CD4-positive, alpha-beta T cell (primary cell): ENCODE data around the gene REEP1. TPM values are rescaled to one million over a fixed set of nuclear protein-coding genes. Genes with fewer than 3 reads are reported as not detected.
A peak's percentile ranks its signal among the peaks of the same experiment; 100 is the strongest.

Experiments
- ATAC-seq: fragments of 200-7000 bp; cut with Tn5 transposase; one replicate; pipeline ENCODE4 v1.10.0; 2022; ENCODE audit warnings: mild to moderate bottlenecking; ENCODE audit not compliant: poor library complexity
- CTCF ChIA-PET: fragments of 350-600 bp; sonication (Branson Sonifier 250); formaldehyde crosslinking; loops from one replicate; lab custom pipeline; 2021; ENCODE audit warnings: antibody characterized with exemption, inconsistent platforms; lab: Charles Lee
- POLR2A ChIA-PET: fragments of 350-600 bp; sonication (Branson Sonifier 250); formaldehyde crosslinking; loops from one replicate; lab custom pipeline; 2021; ENCODE audit warnings: antibody characterized with exemption, inconsistent platforms; lab: Charles Lee
- DNase-seq, 14 experiments: peaks; one replicate each; pipeline ENCODE4 v3.0.0-alpha.2; 2013 to 2020; ENCODE audit warnings: mixed read lengths in 2 of 14
- H3K27ac ChIP-seq, 2 donors: one replicate each; pipeline versions ENCODE4 v1.5.1 to v1.7.0; 2013; ENCODE audit warnings: low read length in 2 of 2, low read depth in 1 of 2, mild to moderate bottlenecking in 1 of 2
- H3K27me3 ChIP-seq, 2 experiments: 1 replicate in 1 of 2; 2 replicates in 1 of 2; pipeline versions ENCODE4 v1.6.1 to v1.7.0; 2013; ENCODE audit warnings: low read length in 2 of 2, control low read depth in 1 of 2, mild to moderate bottlenecking in 1 of 2, moderate library complexity in 1 of 2; ENCODE audit not compliant: insufficient read depth in 2 of 2, control insufficient read depth in 1 of 2
- H3K36me3 ChIP-seq: one replicate; pipeline ENCODE4 v1.6.1; 2013; ENCODE audit warnings: low read length, control low read depth; ENCODE audit not compliant: insufficient read depth
- H3K4me1 ChIP-seq: one replicate; pipeline ENCODE4 v1.6.1; 2013; ENCODE audit warnings: low read length, control low read depth; ENCODE audit not compliant: insufficient read depth
- H3K4me3 ChIP-seq: one replicate; pipeline ENCODE4 v1.5.1; 2013; ENCODE audit warnings: mild to moderate bottlenecking, low read length, moderate library complexity
- H3K9me3 ChIP-seq, 2 experiments: 1 replicate in 1 of 2; 2 replicates in 1 of 2; pipeline versions ENCODE4 v1.6.1 to v1.7.0; 2013; ENCODE audit warnings: low read length in 2 of 2, mild to moderate bottlenecking in 2 of 2, control low read depth in 1 of 2, moderate library complexity in 1 of 2; ENCODE audit not compliant: control insufficient read depth in 1 of 2, insufficient read depth in 1 of 2
- H3K27ac Mint-ChIP-seq: one replicate; pipeline ENCODE4 v1.8.0; 2020; ENCODE audit warnings: mixed read lengths
- H3K27me3 Mint-ChIP-seq: one replicate; pipeline ENCODE4 v1.8.0; 2021; ENCODE audit warnings: mixed read lengths
- H3K36me3 Mint-ChIP-seq: one replicate; pipeline ENCODE4 v1.8.0; 2021; ENCODE audit warnings: low read depth, mixed read lengths
- H3K4me1 Mint-ChIP-seq: one replicate; pipeline ENCODE4 v1.8.0; 2021; ENCODE audit warnings: low read depth, mixed read lengths
- H3K4me3 Mint-ChIP-seq: one replicate; pipeline ENCODE4 v1.8.0; 2020; ENCODE audit warnings: mild to moderate bottlenecking, mixed read lengths
- H3K9me3 Mint-ChIP-seq: one replicate; pipeline ENCODE4 v1.8.0; 2020; ENCODE audit warnings: mixed read lengths
- intact Hi-C, 2 experiments: fragments of 100-400 bp; cut with DNase I in 1 of 2; cut with micrococcal nuclease in 1 of 2; formaldehyde crosslinking; loops; one replicate each; pipeline versions ENCODE4 v1.15.1 to v1.9.0; 2023 to 2025; cut with DNase I, micrococcal nuclease
- total RNA-seq, 174 experiments: library from RNA in 2 of 174; stranded (reverse) in 2 of 174; gene quantifications; one replicate each; pipeline ENCODE4 v1.2.3 and lab custom pipeline; 2021 to 2026
- TF ChIP-seq, protein P1 (sequence below): fragments of 200-600 bp; IDR thresholded peaks from one replicate; pipeline ENCODE4 v1.8.0; 2022; ENCODE audit warnings: antibody characterized with exemption, mild to moderate bottlenecking

The REEP1 gene
- total RNA-seq, 2 experiments from 2014 or later: not detected

DNA sequence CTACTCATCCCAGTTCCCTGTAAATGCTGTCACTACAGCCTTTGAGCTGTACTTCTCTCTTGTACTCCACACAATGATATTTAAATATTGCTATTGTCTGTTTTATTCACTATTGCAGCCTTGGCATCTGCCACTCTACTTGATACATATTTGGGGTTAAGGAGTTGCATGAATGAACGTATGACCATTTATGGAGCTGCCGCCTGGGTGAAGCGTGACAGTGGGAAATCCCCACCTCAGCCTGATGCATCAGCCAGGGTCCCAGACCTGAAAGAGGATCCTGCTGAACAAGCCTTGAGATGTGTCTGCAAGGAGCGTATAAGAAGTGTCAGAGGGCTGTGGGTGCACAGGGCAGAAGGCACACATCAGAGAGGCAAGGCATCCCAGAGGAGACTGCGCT is 99.1 kb downstream of the REEP1 start:
- DNase-seq (peak in 8 of 14 experiments; percentile 5 to 70 (median 28)), ATAC-seq (peak; percentile 97)
- H3K36me3 Mint-ChIP-seq: no peaks in the 10 kb centered on the region
- intact Hi-C loops: no loop called here
- no peaks in the 10 kb centered on the region for H3K27me3 ChIP-seq
- peaks cover 12% of the 10 kb centered on the region for H3K4me1 Mint-ChIP-seq
- no peak overlapping the region for H3K27ac ChIP-seq
- TF ChIP-seq, protein P1, sequence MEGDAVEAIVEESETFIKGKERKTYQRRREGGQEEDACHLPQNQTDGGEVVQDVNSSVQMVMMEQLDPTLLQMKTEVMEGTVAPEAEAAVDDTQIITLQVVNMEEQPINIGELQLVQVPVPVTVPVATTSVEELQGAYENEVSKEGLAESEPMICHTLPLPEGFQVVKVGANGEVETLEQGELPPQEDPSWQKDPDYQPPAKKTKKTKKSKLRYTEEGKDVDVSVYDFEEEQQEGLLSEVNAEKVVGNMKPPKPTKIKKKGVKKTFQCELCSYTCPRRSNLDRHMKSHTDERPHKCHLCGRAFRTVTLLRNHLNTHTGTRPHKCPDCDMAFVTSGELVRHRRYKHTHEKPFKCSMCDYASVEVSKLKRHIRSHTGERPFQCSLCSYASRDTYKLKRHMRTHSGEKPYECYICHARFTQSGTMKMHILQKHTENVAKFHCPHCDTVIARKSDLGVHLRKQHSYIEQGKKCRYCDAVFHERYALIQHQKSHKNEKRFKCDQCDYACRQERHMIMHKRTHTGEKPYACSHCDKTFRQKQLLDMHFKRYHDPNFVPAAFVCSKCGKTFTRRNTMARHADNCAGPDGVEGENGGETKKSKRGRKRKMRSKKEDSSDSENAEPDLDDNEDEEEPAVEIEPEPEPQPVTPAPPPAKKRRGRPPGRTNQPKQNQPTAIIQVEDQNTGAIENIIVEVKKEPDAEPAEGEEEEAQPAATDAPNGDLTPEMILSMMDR: no peak
- no peaks in the 10 kb centered on the region for H3K36me3 ChIP-seq
- H3K27ac Mint-ChIP-seq: no peak overlapping the region
- no peaks in the 10 kb centered on the region for H3K9me3 Mint-ChIP-seq
- ChIA-PET CTCF (no interaction called here), POLR2A (interaction anchor here (1.2 kb wide), 1 partner anchor 203 kb away, joined by 3 read pairs; the partner anchor contains the start of gene KDM3A)
- peaks cover 7% of the 10 kb centered on the region for H3K4me1 ChIP-seq
- H3K27me3 Mint-ChIP-seq: no peaks in the 10 kb centered on the region
- no peak overlapping the region for H3K4me3 Mint-ChIP-seq
- H3K4me3 ChIP-seq: no peak overlapping the region
- H3K9me3 ChIP-seq: no peaks in the 10 kb centered on the region

DNA sequence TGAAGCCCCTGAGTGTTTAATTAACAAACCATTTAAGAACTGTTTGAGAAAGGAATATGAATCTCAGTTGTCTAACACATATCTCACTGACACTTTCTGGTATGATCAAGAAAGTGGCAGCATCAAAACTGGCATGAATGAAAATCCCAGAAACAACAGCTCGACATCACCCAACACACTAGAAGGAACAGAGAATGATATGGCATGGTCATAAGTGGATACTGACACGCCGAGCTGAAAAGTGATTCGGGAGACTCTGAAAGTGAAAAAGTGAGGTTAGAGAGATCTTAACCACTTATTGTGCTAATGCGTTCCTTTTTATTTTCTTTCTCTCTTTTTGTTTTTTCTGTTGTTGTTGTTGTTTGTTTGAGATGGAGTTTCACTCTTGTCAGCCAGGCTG is 100.3 kb downstream of the REEP1 start:
- Mint-ChIP-seq H3K4me1 (peaks cover 12% of the 10 kb centered on the region), H3K4me3 (no peak overlapping the region), H3K27me3 (no peaks in the 10 kb centered on the region), H3K27ac (no peak overlapping the region), H3K36me3 (no peaks in the 10 kb centered on the region), H3K9me3 (no peaks in the 10 kb centered on the region)
- CTCF ChIA-PET: no interaction called here
- POLR2A ChIA-PET: no interaction called here
- intact Hi-C loops: no loop called here
- no peaks in the 10 kb centered on the region for H3K9me3 ChIP-seq
- TF ChIP-seq, protein P1: no peak
- H3K4me3 ChIP-seq: no peak overlapping the region
- no peak overlapping the region for H3K27ac ChIP-seq
- H3K4me1 ChIP-seq: peaks cover 7% of the 10 kb centered on the region
- no peak for DNase-seq
- no peak for ATAC-seq
- no peaks in the 10 kb centered on the region for H3K27me3 ChIP-seq
- H3K36me3 ChIP-seq: no peaks in the 10 kb centered on the region

DNA sequence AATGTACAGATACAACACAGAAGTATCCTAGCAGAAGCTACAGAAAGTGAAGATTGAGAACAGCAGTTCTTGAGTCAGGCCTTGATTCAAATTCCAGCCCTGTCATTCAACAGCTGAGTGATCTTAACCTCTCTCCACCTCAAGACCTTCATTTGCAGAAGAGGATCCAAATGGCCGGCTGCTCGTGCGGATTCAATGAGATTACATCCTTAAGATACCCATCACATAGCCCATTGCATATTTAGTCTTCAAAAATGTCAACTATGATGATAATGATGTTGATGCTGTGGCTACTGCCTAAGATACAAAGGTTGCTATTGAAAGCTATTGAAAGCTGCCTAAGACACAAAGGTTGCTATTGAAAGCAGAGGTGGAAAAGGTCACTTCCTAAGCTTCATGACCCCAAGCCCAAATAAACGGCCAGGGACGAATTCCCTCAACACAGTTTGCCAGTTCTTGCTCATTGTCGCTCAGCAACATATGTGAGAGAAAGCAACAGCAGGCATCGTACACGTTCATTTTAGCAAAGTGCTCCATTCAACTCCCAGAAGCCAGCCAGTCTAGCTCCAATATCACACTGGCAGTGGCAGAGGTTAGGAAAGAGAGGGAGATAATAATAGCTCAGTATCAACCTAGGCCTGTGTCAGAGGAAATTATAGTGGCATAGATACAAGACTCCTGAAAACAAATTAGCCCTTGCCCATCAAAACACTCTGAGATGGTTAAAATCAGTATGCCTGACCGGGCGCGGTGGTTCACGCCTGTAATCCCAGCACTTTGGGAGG is 102.0 kb downstream of the REEP1 start:
- CTCF ChIA-PET: no interaction called here
- no peak for ATAC-seq
- H3K36me3 ChIP-seq: no peaks in the 10 kb centered on the region
- H3K4me3 ChIP-seq: no peak overlapping the region
- TF ChIP-seq, protein P1: no peak
- H3K4me1 ChIP-seq: peaks cover 7% of the 10 kb centered on the region
- no peak for DNase-seq
- no peaks in the 10 kb centered on the region for H3K27me3 Mint-ChIP-seq
- no peaks in the 10 kb centered on the region for H3K36me3 Mint-ChIP-seq
- no peaks in the 10 kb centered on the region for H3K9me3 ChIP-seq
- no peak overlapping the region for H3K27ac Mint-ChIP-seq
- peaks cover 12% of the 10 kb centered on the region for H3K4me1 Mint-ChIP-seq
- no peaks in the 10 kb centered on the region for H3K27me3 ChIP-seq
- H3K9me3 Mint-ChIP-seq: no peaks in the 10 kb centered on the region
- no peak overlapping the region for H3K27ac ChIP-seq
- H3K4me3 Mint-ChIP-seq: no peak overlapping the region
- POLR2A ChIA-PET: no interaction called here
- intact Hi-C loops: no loop called here
